GM12891 (cell line): ENCODE measurements around the gene SQOR.

ENCODE experiments used
- POLR2A ChIP-seq: IDR thresholded peaks from 2 replicates; pipeline ENCODE4 v1.6.1; 2011; ENCODE audit warnings: low read depth, low read length, control low read depth
- POLR2AphosphoS5 ChIP-seq: IDR thresholded peaks from 2 replicates; pipeline ENCODE4 v1.6.1; 2011; ENCODE audit warnings: low read depth, low read length, control low read depth
- SPI1 ChIP-seq: IDR thresholded peaks from 2 replicates; pipeline ENCODE4 v1.6.1; 2011; ENCODE audit warnings: low read depth, low read length, control low read depth
- TAF1 ChIP-seq: IDR thresholded peaks from 2 replicates; pipeline ENCODE4 v1.6.1; 2011; ENCODE audit warnings: low read depth, low read length, control low read depth

DNA sequence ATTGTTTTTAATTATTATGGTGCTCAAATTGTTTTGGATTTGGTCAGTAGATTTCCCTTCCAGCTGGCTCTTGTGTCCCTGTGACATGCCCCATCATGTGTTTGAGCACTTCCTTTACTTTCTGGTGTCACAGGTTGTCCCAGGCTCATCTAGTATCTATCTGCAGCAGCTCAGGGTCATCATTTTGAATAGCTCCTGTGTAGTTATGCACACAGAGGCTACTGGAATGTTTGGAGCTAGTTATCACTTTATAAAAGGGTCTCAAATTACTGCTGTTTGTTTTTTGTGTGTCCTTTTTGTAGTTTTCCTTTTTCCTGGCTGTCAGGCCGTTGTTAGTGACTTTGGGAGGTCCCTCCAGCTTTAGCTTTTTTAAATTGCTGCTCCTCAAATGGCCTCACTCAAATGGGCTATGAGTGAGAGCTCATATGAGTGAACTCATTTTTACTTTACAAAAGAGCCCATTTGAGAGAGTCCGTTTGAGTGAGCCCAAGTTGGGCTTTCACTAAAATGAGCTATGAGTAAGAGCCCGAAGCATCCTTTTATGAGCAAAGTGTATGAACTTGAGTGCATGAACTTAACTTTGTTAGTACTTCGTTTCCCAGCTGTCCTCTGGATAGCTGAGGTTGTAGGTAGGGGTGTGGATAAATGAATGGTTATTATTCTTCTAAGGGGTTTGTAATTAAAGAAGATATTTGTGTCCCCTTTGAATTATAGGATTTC is 43.8 kb downstream of the SQOR start:
- TF ChIP-seq POLR2A (no peak), POLR2AphosphoS5 (no peak), TAF1 (no peak), SPI1 (no peak)
